WTC11 (cell line): ENCODE results near the gene IL20RA.

Experiments used
- CREB1 ChIP-seq: sonication (generic); formaldehyde crosslinking; IDR thresholded peaks from 2 replicates; pipeline ENCODE4 v1.8.0; 2023; ENCODE audit warnings: mild to moderate bottlenecking, missing genetic modification reagents
- CTCF ChIP-seq: fragments of 200-600 bp; IDR thresholded peaks from 2 replicates; pipeline ENCODE4 v1.8.0; 2022; ENCODE audit warnings: antibody characterized with exemption
- E2F1 ChIP-seq: sonication (generic); formaldehyde crosslinking; IDR thresholded peaks from 2 replicates; pipeline ENCODE4 v1.8.0; 2022; ENCODE audit warnings: mild to moderate bottlenecking, missing genetic modification reagents
- KAT7 ChIP-seq: sonication (generic); formaldehyde crosslinking; IDR thresholded peaks from 2 replicates; pipeline ENCODE4 v1.8.1; 2023; ENCODE audit warnings: missing genetic modification reagents, mild to moderate bottlenecking, borderline replicate concordance
- MAX ChIP-seq: sonication (generic); formaldehyde crosslinking; IDR thresholded peaks from 2 replicates; pipeline ENCODE4 v1.8.0; 2022; ENCODE audit warnings: mild to moderate bottlenecking, missing genetic modification reagents
- NR1H2 ChIP-seq: sonication (generic); formaldehyde crosslinking; IDR thresholded peaks from 2 replicates; pipeline ENCODE4 v1.9.0; 2021; ENCODE audit warnings: mild to moderate bottlenecking, moderate library complexity, missing genetic modification reagents
- NR2C2 ChIP-seq: sonication (generic); formaldehyde crosslinking; IDR thresholded peaks from 2 replicates; pipeline ENCODE4 v1.8.0; 2022; ENCODE audit warnings: mild to moderate bottlenecking, missing genetic modification reagents
- SP1 ChIP-seq: sonication (generic); formaldehyde crosslinking; conservative IDR thresholded peaks from 2 replicates; pipeline ENCODE4 v1.8.1; 2022; ENCODE audit warnings: missing genetic modification reagents
- TEAD1 ChIP-seq: sonication (generic); formaldehyde crosslinking; IDR thresholded peaks from 2 replicates; pipeline ENCODE4 v1.8.0; 2022; ENCODE audit warnings: mild to moderate bottlenecking, missing genetic modification reagents
- TF ChIP-seq, protein P1 (sequence below): sonication (generic); formaldehyde crosslinking; conservative IDR thresholded peaks from 2 replicates; pipeline ENCODE4 v1.8.1; 2022; ENCODE audit warnings: mild to moderate bottlenecking, missing genetic modification reagents

DNA sequence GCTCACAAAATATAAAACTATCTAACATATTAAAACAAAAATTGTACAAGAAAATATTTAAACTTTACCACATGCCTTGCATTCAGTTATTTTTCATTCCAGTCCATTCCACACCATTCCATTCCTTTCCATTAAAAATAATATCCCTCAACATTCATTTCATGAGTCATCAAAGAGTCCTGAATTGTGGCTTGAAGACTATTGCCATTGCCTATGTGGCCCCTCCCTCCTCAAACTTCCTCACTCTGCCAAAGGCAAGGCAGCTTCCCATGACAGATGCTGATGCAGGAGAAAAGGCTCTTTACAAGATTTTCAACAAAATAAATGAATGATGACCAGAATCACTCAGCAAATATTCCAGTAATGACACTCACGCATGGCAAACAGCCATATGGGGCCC, 31.7 kb downstream of the IL20RA start:
- TF ChIP-seq, protein P1, sequence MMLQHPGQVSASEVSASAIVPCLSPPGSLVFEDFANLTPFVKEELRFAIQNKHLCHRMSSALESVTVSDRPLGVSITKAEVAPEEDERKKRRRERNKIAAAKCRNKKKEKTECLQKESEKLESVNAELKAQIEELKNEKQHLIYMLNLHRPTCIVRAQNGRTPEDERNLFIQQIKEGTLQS (CRISPR knock-in tag): no peak
- TF ChIP-seq SP1: no peak
- no peak for TF ChIP-seq CTCF
- TF ChIP-seq E2F1 (CRISPR knock-in tag): no peak
- TF ChIP-seq MAX: no peak
- no peak for TF ChIP-seq CREB1
- TF ChIP-seq TEAD1 (CRISPR knock-in tag): no peak
- TF ChIP-seq NR1H2 (CRISPR knock-in tag): no peak
- TF ChIP-seq NR2C2 (CRISPR knock-in tag): no peak
- TF ChIP-seq KAT7 (CRISPR knock-in tag): no peak
